Nephron (organoid): ENCODE data around the gene HSPB8.

Experiments
- H3K27ac Mint-ChIP-seq, 3 experiments: 2 replicates each; pipeline ENCODE4 v1.8.0; 2020; ENCODE audit warnings: mixed read lengths in 3 of 3, mild to moderate bottlenecking in 2 of 3, moderate library complexity in 1 of 3
- H3K27me3 Mint-ChIP-seq: 2 replicates; pipeline ENCODE4 v1.8.0; 2021; ENCODE audit warnings: low read depth, mild to moderate bottlenecking, moderate library complexity, mixed read lengths
- H3K36me3 Mint-ChIP-seq: 2 replicates; pipeline ENCODE4 v1.8.0; 2020; ENCODE audit warnings: low read depth, mixed read lengths
- H3K4me1 Mint-ChIP-seq: 2 replicates; pipeline ENCODE4 v1.8.0; 2020; ENCODE audit warnings: mixed read lengths
- H3K4me3 Mint-ChIP-seq, 3 experiments: 2 replicates each; pipeline ENCODE4 v1.8.0; 2020; ENCODE audit warnings: mild to moderate bottlenecking in 3 of 3, mixed read lengths in 3 of 3, moderate library complexity in 2 of 3
- H3K9me3 Mint-ChIP-seq: 2 replicates; pipeline ENCODE4 v1.8.0; 2020; ENCODE audit warnings: mixed read lengths
- CTCF ChIP-seq, 3 experiments: fragments of 200-600 bp; sonication (generic); IDR thresholded peaks; one replicate each; pipeline ENCODE4 v1.5.0; 2021; ENCODE audit warnings: antibody characterized with exemption in 3 of 3; ENCODE audit not compliant: unreplicated experiment in 3 of 3

The HSPB8 gene

DNA sequence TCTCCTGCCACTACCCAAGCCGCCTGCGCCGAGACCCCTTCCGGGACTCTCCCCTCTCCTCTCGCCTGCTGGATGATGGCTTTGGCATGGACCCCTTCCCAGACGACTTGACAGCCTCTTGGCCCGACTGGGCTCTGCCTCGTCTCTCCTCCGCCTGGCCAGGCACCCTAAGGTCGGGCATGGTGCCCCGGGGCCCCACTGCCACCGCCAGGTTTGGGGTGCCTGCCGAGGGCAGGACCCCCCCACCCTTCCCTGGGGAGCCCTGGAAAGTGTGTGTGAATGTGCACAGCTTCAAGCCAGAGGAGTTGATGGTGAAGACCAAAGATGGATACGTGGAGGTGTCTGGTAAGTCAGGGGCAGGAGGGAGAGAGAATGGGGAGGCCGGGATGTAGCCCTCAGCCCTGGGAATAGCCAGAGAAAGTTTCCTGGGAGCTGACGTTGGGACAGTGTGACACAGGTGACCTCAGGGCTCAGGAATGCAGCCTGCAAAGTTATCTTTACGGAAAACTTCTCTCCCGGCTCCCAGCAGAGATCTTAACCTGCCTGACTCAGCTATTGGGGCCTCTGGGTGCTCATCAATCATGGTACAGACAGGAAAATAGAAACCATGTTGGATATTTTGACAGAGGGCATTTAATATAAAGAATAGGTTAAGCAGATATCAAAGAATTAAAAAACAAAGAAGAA is 747 bp downstream of the HSPB8 start:
- peak overlapping the region; percentile 77 to 87 (median 77) for H3K4me3 Mint-ChIP-seq
- H3K27me3 Mint-ChIP-seq, result peaks cover 20% of the 10 kb centered on the region
- no peak for TF ChIP-seq CTCF (IDR thresholded peaks at IDR 0.05; ENCODE audit: unreplicated experiment in 3 of 3)
- no peaks in the 10 kb centered on the region for H3K9me3 Mint-ChIP-seq
- no peaks in the 10 kb centered on the region for H3K36me3 Mint-ChIP-seq
- peak overlapping the region in 2 of 3 experiments; percentile 44 to 81 for H3K27ac Mint-ChIP-seq
- peaks cover 40% of the 10 kb centered on the region for H3K4me1 Mint-ChIP-seq

GRCh38 chr12:119180380-119181040 is 1.8 kb downstream of the HSPB8 start:
- peak overlapping the region in 2 of 3 experiments; percentile 30 to 81 for H3K27ac Mint-ChIP-seq
- no peak for TF ChIP-seq CTCF (IDR thresholded peaks at IDR 0.05; ENCODE audit: unreplicated experiment in 3 of 3)
- H3K36me3 Mint-ChIP-seq, result no peaks in the 10 kb centered on the region
- no peaks in the 10 kb centered on the region for H3K9me3 Mint-ChIP-seq
- peaks cover 40% of the 10 kb centered on the region for H3K4me1 Mint-ChIP-seq
- H3K4me3 Mint-ChIP-seq, result peak overlapping the region; percentile 77 to 87 (median 77)
- peaks cover 20% of the 10 kb centered on the region for H3K27me3 Mint-ChIP-seq

DNA sequence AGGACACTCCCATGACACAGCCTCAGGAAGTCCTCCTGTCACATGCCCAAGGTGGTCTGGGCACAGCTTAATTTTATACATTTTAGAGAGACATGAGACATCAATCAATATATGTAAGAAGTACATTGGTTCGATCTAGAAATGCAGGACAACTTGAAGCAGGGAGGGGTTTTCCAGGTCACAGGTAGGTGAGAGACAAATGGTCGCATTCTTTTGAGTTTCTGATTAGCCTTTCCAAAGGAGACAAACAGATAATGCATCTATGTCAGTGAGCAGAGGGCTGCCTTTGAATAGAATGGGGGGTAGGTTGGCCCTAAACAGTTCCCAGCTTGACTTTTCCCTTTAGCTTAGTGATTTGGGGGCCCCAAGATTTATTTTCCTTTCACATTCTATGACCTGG is 2.5 kb downstream of the HSPB8 start:
- Mint-ChIP-seq H3K4me3 (peak overlapping the region; percentile 77 to 87 (median 77)), H3K9me3 (no peaks in the 10 kb centered on the region), H3K36me3 (no peaks in the 10 kb centered on the region), H3K27ac (peak overlapping the region in 1 of 3 experiments; percentile 30), H3K4me1 (peaks cover 43% of the 10 kb centered on the region), H3K27me3 (peaks cover 18% of the 10 kb centered on the region)
- TF ChIP-seq CTCF (IDR thresholded peaks at IDR 0.05; ENCODE audit: unreplicated experiment in 3 of 3), result no peak

GRCh38 chr12:119181944-119182343 is 3.2 kb downstream of the HSPB8 start:
- H3K27me3 Mint-ChIP-seq, result peaks cover 16% of the 10 kb centered on the region
- peaks cover 40% of the 10 kb centered on the region for H3K4me1 Mint-ChIP-seq
- H3K36me3 Mint-ChIP-seq, result no peaks in the 10 kb centered on the region
- no peak for TF ChIP-seq CTCF (IDR thresholded peaks at IDR 0.05; ENCODE audit: unreplicated experiment in 3 of 3)
- peak overlapping the region in 1 of 3 experiments; percentile 33 for H3K27ac Mint-ChIP-seq
- no peaks in the 10 kb centered on the region for H3K9me3 Mint-ChIP-seq
- H3K4me3 Mint-ChIP-seq, result peak overlapping the region in 2 of 3 experiments; percentile 77 to 87

- Mint-ChIP-seq H3K4me1 (peaks cover 38% of the 10 kb centered on the region), H3K4me3 (peak overlapping the region in 1 of 3 experiments; percentile 42), H3K36me3 (no peaks in the 10 kb centered on the region), H3K27me3 (peaks cover 16% of the 10 kb centered on the region), H3K27ac (no peak overlapping the region), H3K9me3 (no peaks in the 10 kb centered on the region)
- TF ChIP-seq CTCF (IDR thresholded peaks at IDR 0.05; ENCODE audit: unreplicated experiment in 3 of 3), result no peak
These were observed 4.2 kb downstream of the HSPB8 start for GRCh38 chr12:119182701-119183493.
